ENCODE results near the gene TRPC6.
"Not testable (repeated sequence)": the region's sequence is repeated elsewhere in the genome, so short reads cannot be mapped to it uniquely, and the experiment has no call there.

TRPC6 gene

GRCh38 chr11:101446726-101447125 is 137.1 kb downstream of the TRPC6 start:
- DNase-seq: no peak

DNA sequence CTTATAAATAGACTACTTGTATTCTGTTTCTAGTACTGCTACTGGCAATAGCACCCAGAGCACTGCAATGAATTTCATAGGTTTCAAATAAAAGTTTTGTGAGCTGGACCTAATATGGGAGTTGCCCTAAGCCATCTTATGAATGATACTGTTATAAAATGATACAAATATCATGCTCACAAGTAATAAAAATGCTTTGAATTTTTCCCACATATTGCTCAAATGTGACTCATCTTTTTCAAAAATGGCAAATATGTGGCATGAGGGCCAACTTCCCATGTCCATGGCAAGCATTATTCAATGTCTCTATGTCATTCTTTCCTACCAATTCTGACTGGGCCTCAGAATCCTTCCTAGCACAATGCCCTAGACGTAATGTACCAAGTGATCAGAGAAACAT is 137.6 kb downstream of the TRPC6 start:
- peak; percentile 93 for DNase-seq

- peak; percentile 71 for DNase-seq
These were observed 138.0 kb downstream of the TRPC6 start for GRCh38 chr11:101445761-101446160.

DNA sequence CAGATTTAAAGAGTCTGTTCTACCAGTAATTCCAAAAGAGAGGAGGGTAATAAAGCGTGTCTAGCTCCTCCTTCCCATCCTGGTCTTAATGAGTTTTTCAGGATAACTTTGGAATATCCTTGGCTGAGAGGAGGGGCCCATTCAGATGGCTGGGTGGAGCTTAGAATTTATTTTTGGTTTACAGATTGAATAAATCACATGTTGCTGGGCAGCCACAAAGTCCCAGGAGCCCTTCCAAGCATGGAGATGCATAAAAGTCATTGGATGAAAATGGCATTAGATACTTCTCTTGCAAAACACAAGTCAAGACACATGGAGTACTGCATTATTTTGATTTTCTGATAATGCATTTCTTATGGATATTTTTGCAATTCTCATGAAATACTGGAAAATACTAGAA is 139.0 kb downstream of the TRPC6 start:
- DNase-seq: peak; percentile 25

DNA sequence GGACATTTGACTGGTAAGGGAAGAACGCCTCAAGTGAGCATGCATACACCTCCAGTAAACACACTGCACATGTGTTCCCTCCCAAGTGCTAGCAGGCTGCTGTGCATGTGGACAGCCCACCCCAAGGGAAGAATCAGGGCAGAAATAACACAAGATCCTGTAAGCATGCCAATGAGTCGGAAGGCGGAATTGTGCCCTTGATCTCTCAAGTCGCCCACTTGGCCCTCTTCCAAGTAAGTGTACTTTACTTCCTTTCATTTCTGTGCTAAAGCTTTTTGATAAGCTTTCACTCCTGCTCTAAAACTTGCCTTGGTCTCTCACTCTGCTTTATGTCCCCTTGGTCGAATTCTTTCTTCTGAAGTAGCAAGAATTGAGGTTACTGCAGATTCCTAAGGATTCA is 139.6 kb downstream of the TRPC6 start:
- peak; percentile 55 for DNase-seq

- DNase-seq: peak; percentile 33
These were observed 140.8 kb downstream of the TRPC6 start for GRCh38 chr11:101442936-101443521.

- DNase-seq: peak; percentile 96
These were observed 141.6 kb downstream of the TRPC6 start for GRCh38 chr11:101442171-101442570.

GRCh38 chr11:101441747-101442146 is 142.1 kb downstream of the TRPC6 start:
- DNase-seq: peak; percentile 79

DNA sequence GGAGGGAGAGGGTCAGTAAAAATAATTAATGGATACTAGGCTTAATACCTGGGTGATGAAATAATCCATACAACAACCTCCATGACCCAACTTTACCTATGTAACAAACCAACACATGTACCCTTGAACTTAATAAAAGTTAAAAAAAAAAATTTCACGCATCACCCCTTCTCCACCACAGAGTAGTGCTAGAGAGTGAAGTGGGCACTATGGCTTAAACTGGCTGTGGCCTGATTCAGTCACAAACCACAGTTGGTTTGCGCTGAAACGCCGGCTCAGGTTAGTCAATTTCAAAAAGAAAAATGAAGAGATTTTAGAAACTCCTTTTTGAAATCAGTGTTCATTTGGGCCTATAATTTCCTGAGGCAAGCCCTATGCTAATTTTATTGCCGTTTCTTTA is 144.3 kb downstream of the TRPC6 start:
- no peak for DNase-seq

- DNase-seq: not testable (repeated sequence)
These were observed 145.1 kb downstream of the TRPC6 start for GRCh38 chr11:101438708-101439107.

DNA sequence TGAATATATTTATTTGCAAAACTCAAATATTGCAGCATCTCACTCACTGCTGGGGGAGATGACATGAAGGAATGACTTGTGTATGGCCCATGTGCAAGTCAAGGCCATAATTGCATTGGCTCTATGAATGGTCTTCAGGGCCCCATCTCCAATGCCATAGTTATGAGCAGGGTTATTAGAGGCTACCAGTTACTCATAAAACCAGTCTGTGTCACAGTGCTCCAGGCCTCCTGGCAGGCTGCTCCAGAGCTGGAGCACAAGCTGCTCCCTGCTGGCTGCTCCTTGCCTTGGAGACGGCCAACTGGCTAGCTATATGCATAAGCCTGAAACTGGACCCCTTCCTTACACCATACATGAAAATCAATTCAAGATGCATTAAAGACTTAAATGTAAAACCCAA is 145.7 kb downstream of the TRPC6 start:
- no peak for DNase-seq

- DNase-seq: peak; percentile 37
These were observed 147.2 kb downstream of the TRPC6 start for GRCh38 chr11:101436511-101437142.

DNA sequence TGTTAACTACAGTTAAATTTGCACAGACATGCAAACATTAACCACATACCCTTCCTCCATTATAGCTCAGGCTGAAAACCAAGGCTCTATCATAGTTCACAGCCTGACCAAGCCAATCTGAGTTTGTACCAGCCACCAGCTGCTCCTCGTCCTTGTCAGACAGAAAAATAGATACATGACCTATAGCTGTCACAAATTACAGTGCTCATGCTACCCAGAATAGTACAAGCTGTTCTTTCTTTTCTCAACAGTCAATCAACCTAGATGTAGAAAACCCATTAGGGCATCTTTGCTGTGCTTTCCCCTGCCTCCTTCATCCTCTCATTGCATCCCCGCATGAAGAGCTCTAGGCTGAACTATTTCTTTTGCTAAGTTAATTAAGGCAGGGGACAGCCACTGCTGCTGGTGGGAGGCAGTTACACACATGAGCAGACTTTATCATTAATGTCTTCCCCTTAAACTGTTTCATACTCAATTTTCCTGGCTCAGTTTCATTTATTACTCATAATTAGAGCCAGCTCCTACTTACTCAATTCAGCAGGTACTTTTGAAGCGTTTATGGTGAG is 148.3 kb downstream of the TRPC6 start:
- DNase-seq: no peak

GRCh38 chr11:101434026-101434643 is 149.7 kb downstream of the TRPC6 start:
- DNase-seq: no peak

DNA sequence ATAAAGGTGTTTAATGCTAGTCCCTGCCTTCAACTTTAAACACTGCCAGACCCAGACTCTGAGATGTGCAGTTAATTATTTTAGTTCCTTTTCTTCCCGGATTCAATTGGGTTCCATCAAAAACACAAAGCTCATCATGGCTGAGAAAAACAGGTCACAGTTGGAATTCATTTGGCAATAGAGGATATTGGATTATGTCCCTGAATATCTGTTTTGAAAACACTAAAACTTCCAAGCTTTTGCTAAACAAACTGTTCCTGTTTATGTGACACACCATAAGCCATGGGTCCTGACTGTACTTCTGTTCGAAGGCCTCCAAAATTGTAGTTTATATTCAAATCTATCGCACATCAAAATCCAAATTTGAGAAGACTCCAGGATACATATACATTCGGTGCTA is 150.7 kb downstream of the TRPC6 start:
- DNase-seq: no peak

- DNase-seq: no peak
These were observed 153.9 kb downstream of the TRPC6 start for GRCh38 chr11:101429703-101430540.

DNA sequence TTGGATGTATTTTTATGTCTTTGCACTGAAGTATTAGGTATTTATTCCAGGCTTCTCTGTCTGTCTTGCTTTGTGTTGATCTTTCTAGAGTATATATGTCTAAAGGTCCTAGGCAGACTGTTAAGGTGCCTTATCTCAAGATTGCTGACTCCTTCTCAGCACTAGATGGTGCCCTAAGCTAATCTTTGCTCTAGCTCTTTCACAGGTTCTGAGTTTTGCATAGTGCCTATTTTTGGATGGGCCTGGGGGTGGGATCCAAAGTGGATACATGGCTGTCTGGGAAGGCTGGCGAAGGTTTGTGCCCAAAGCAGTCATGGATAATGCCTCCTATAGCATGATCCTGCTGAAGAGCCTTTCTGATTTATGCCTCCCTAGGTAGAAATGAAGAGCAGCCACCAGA is 154.9 kb downstream of the TRPC6 start:
- peak; percentile 49 for DNase-seq

- DNase-seq: no peak
These were observed 176.5 kb downstream of the TRPC6 start for GRCh38 chr11:101407324-101407723.
